ENCODE data around the gene MRTFB. TPM values are rescaled to one million over a fixed set of nuclear protein-coding genes. Genes with fewer than 3 reads are reported as not detected.
A peak's percentile ranks its signal among the peaks of the same experiment; 100 is the strongest.

MRTFB gene
- total and polyA plus RNA-seq, 2 of the 13 experiments (the other 11 are each of a cell fraction or from before 2014, with no cell fraction given), result 11.4 to 14.0 TPM

DNA sequence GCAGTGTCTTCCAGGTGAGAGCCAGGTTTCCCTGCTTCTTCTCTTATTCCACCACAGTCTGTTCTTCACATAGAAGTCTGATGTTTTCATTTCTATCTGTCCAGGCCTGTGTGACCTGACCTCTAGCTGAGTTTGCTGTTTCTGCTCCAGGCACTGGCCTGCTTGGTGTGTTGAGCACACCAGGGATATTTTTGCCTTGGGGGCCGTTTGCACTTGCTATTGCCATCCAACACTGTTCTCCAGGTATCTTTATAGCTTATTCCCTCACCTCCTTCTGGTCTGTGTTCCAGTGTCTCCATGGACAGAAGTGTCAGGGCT lies 41.4 kb downstream of the MRTFB start (continued):
- TF ChIP-seq, protein P1, sequence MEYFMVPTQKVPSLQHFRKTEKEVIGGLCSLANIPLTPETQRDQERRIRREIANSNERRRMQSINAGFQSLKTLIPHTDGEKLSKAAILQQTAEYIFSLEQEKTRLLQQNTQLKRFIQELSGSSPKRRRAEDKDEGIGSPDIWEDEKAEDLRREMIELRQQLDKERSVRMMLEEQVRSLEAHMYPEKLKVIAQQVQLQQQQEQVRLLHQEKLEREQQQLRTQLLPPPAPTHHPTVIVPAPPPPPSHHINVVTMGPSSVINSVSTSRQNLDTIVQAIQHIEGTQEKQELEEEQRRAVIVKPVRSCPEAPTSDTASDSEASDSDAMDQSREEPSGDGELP (IDR thresholded peaks at IDR 0.05; ENCODE audit: borderline replicate concordance, low read depth), result no peak
- TF ChIP-seq TCF7L2 (IDR thresholded peaks at IDR 0.05; ENCODE audit: low read depth, low read length), result no peak
- no peak for TF ChIP-seq SKI (IDR thresholded peaks at IDR 0.05; ENCODE audit: partially characterized antibody)
- TF ChIP-seq NRL (CRISPR knock-in tag; IDR thresholded peaks at IDR 0.05; ENCODE audit: borderline replicate concordance), result no peak
- TF ChIP-seq ZNF180 (CRISPR knock-in tag; IDR thresholded peaks at IDR 0.05; ENCODE audit: borderline replicate concordance, low read depth), result no peak
- TF ChIP-seq, protein P2, sequence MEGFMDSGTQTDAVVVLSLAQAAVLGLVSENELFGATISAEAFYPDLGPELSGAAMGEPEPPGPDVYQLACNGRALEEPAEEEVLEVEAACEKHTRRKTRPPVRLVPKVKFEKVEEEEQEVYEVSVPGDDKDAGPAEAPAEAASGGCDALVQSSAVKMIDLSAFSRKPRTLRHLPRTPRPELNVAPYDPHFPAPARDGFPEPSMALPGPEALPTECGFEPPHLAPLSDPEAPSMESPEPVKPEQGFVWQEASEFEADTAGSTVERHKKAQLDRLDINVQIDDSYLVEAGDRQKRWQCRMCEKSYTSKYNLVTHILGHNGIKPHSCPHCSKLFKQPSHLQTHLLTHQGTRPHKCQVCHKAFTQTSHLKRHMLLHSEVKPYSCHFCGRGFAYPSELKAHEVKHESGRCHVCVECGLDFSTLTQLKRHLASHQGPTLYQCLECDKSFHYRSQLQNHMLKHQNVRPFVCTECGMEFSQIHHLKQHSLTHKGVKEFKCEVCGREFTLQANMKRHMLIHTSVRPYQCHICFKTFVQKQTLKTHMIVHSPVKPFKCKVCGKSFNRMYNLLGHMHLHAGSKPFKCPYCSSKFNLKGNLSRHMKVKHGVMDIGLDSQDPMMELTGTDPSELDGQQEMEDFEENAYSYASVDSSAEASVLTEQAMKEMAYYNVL (CRISPR knock-in tag; IDR thresholded peaks at IDR 0.05; ENCODE audit: borderline replicate concordance), result 0 out of 2 replicates have a peak, but pooled peaks have one; percentile 2
- TF ChIP-seq TARDBP (CRISPR knock-in tag; IDR thresholded peaks at IDR 0.05), result no peak
- TF ChIP-seq, protein P3, sequence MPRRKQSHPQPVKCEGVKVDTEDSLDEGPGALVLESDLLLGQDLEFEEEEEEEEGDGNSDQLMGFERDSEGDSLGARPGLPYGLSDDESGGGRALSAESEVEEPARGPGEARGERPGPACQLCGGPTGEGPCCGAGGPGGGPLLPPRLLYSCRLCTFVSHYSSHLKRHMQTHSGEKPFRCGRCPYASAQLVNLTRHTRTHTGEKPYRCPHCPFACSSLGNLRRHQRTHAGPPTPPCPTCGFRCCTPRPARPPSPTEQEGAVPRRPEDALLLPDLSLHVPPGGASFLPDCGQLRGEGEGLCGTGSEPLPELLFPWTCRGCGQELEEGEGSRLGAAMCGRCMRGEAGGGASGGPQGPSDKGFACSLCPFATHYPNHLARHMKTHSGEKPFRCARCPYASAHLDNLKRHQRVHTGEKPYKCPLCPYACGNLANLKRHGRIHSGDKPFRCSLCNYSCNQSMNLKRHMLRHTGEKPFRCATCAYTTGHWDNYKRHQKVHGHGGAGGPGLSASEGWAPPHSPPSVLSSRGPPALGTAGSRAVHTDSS (CRISPR knock-in tag; conservative IDR thresholded peaks at IDR 0.05), result 0 out of 2 replicates have a peak, but pooled peaks have one; percentile 59
- peak; percentile 22; the same call in 1 of the 2 replicates for TF ChIP-seq ZFX (CRISPR knock-in tag; IDR thresholded peaks at IDR 0.05; ENCODE audit: low read depth)

Data from HepG2 (cell line).